ENCODE data around the gene GRIK1.

DNA sequence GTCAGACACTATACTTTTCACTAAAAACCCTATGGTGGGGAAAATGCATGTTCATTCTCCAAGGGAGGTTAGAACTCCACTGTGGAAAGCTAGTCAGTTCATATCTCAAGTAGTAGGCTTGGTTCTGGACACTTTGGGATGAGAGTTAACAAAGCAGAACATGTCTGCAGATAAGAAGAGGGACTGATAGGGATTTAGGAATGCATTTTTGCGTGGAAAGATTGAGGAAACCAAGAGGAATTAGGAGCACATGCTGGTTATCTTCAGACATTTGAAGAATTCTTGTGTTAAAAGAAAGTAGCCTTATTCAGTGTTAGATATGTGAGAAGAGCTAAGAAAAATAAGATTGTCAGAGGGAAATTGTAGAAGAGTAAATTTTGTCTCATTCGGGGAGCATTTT lies 1.2 kb upstream of the GRIK1 start:
- TF ChIP-seq, protein P1, sequence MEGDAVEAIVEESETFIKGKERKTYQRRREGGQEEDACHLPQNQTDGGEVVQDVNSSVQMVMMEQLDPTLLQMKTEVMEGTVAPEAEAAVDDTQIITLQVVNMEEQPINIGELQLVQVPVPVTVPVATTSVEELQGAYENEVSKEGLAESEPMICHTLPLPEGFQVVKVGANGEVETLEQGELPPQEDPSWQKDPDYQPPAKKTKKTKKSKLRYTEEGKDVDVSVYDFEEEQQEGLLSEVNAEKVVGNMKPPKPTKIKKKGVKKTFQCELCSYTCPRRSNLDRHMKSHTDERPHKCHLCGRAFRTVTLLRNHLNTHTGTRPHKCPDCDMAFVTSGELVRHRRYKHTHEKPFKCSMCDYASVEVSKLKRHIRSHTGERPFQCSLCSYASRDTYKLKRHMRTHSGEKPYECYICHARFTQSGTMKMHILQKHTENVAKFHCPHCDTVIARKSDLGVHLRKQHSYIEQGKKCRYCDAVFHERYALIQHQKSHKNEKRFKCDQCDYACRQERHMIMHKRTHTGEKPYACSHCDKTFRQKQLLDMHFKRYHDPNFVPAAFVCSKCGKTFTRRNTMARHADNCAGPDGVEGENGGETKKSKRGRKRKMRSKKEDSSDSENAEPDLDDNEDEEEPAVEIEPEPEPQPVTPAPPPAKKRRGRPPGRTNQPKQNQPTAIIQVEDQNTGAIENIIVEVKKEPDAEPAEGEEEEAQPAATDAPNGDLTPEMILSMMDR (IDR thresholded peaks at IDR 0.05; ENCODE audit: poor library complexity, severe bottlenecking), result no peak
- TF ChIP-seq EP300 (conservative IDR thresholded peaks at IDR 0.05; ENCODE audit: poor library complexity, severe bottlenecking) (no peak), EZH2 (IDR thresholded peaks at IDR 0.05; ENCODE audit: borderline replicate concordance, insufficient read depth, low read length, poor library complexity, severe bottlenecking) (no peak), MXI1 (conservative IDR thresholded peaks at IDR 0.05; ENCODE audit: poor library complexity, severe bottlenecking) (no peak)
